ENCODE data around the gene KLHL12. TPM values are rescaled to one million over a fixed set of nuclear protein-coding genes. Genes with fewer than 3 reads are reported as not detected.
A peak's percentile ranks its signal among the peaks of the same experiment; 100 is the strongest.
"Not testable (repeated sequence)": the region's sequence is repeated elsewhere in the genome, so short reads cannot be mapped to it uniquely, and the experiment has no call there.

KLHL12 gene
- total RNA-seq, 1 donor from 2014 or later = 51.1 TPM

DNA sequence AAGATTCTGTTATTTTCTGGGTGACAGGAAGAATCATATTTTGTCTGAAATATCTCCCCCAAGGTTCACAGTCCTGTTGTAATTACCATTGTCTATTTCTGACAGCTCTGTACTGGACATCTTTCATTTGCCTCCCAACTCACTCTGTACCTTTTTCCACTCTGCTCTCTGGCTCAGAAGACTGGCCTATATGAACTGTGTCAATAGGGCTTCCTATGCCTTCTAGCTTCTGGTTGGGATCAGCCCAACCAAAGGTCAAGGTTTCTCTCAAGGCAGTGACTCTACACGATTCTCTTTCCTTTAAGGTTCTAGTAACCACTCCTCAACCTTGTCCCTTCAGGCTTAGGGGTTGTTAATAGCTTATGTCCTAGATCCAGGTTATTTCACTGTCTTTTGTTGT, 17.5 kb downstream of the KLHL12 start:
- TF ChIP-seq CTCF (IDR thresholded peaks at IDR 0.05; ENCODE audit: insufficient read depth, low read length, severe bottlenecking) = no peak
- FAIRE-seq (no peak), DNase-seq (ENCODE audit: low read depth) (no peak)
- peaks cover 14% of the 10 kb centered on the region for H3K36me3 ChIP-seq (ENCODE audit: control insufficient read depth, insufficient read depth, low read length)
- no peaks in the 10 kb centered on the region for H3K27me3 ChIP-seq (ENCODE audit: control insufficient read depth, insufficient read depth, low read length)
- H3K4me3 ChIP-seq (ENCODE audit: low read depth, low read length) = no peak overlapping the region

DNA sequence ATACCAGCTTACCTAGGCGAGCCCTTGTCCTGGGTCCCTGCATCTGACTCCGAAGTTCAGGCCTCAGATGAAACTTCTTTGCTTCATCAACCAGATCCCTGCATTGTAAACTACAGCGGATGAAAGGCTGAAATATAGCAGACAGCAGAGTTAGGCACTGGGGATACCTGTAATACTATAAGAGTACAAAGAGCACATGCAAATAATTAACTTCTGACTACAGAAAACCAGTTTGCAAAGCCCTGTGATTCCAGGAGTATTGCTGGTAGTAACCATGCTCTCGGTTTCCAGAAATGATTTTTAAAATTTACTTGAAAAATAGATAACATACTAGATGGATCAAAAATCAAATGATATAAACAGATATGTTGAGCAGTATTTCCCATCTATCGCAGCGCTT, 18.0 kb downstream of the KLHL12 start:
- no peak for TF ChIP-seq CTCF (IDR thresholded peaks at IDR 0.05; ENCODE audit: insufficient read depth, low read length, severe bottlenecking)
- H3K36me3 ChIP-seq (ENCODE audit: control insufficient read depth, insufficient read depth, low read length) = peaks cover 15% of the 10 kb centered on the region
- no peak for FAIRE-seq
- H3K4me3 ChIP-seq (ENCODE audit: low read depth, low read length) = no peak overlapping the region
- H3K27me3 ChIP-seq (ENCODE audit: control insufficient read depth, insufficient read depth, low read length) = no peaks in the 10 kb centered on the region
- no peak for DNase-seq (ENCODE audit: low read depth)

- DNase-seq (ENCODE audit: low read depth) = no peak
- Histone ChIP-seq H3K36me3 (ENCODE audit: control insufficient read depth, insufficient read depth, low read length) (peaks cover 16% of the 10 kb centered on the region), H3K27me3 (ENCODE audit: control insufficient read depth, insufficient read depth, low read length) (no peaks in the 10 kb centered on the region), H3K4me3 (ENCODE audit: low read depth, low read length) (no peak overlapping the region)
- FAIRE-seq = no peak
- no peak for TF ChIP-seq CTCF (IDR thresholded peaks at IDR 0.05; ENCODE audit: insufficient read depth, low read length, severe bottlenecking)
These were observed 21.7 kb downstream of the KLHL12 start for GRCh38 chr1:202905331-202905730.

- not testable (repeated sequence) for H3K4me3 ChIP-seq (ENCODE audit: low read depth, low read length); H3K36me3 ChIP-seq (ENCODE audit: control insufficient read depth, insufficient read depth, low read length); FAIRE-seq; DNase-seq (ENCODE audit: low read depth); H3K27me3 ChIP-seq (ENCODE audit: control insufficient read depth, insufficient read depth, low read length)
These were observed 23.2 kb downstream of the KLHL12 start for GRCh38 chr1:202903808-202904207.

DNA sequence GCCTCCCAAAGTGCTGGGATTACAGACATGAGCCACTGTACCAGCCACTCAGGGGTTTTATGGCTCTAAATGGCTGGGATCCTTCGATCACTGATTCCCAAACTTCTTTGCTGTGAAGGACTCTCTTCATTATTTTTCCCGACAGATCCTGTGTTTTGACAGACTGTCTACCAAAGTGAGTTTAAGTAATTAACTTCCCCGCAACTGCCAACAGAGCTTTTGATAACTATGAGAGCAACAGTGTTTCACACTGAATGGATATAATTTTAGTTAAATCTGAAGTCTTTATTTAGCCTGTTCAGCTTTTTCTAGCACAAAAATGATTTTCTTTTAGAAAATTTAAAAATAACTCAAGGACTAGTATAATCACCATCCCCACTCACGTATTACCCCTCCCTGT, 25.5 kb downstream of the KLHL12 start:
- Histone ChIP-seq H3K4me3 (ENCODE audit: low read depth, low read length) (no peak overlapping the region), H3K36me3 (ENCODE audit: control insufficient read depth, insufficient read depth, low read length) (peaks cover 4% of the 10 kb centered on the region), H3K27me3 (ENCODE audit: control insufficient read depth, insufficient read depth, low read length) (no peaks in the 10 kb centered on the region)
- no peak for DNase-seq (ENCODE audit: low read depth)
- TF ChIP-seq CTCF (IDR thresholded peaks at IDR 0.05; ENCODE audit: insufficient read depth, low read length, severe bottlenecking) = no peak
- no peak for FAIRE-seq

GRCh38 chr1:202892501-202892900, 34.5 kb downstream of the KLHL12 start:
- H3K27me3 ChIP-seq (ENCODE audit: control insufficient read depth, insufficient read depth, low read length) = no peaks in the 10 kb centered on the region
- H3K4me3 ChIP-seq (ENCODE audit: low read depth, low read length) = no peak overlapping the region
- TF ChIP-seq CTCF (IDR thresholded peaks at IDR 0.05; ENCODE audit: insufficient read depth, low read length, severe bottlenecking) = no peak
- peaks cover 14% of the 10 kb centered on the region for H3K36me3 ChIP-seq (ENCODE audit: control insufficient read depth, insufficient read depth, low read length)
- FAIRE-seq (no peak), DNase-seq (ENCODE audit: low read depth) (peak; percentile 68)

Data from bronchial epithelial cell (primary cell).